AG04449 (cell line): ENCODE results near the gene DAAM2.
A peak's percentile ranks its signal among the peaks of the same experiment; 100 is the strongest.

Experiments used
- CTCF ChIA-PET: fragments of 350-600 bp; formaldehyde crosslinking; extraction: SDS; loops from one replicate; lab custom pipeline; 2021; ENCODE audit warnings: antibody characterized with exemption; lab: Yijun Ruan, JAX
- POLR2A ChIA-PET: fragments of 400-600, 350-600 bp; formaldehyde crosslinking; extraction: SDS; loops from one replicate; lab custom pipeline; 2020; ENCODE audit warnings: antibody characterized with exemption, inconsistent platforms; lab: Yijun Ruan, JAX
- DNase-seq: peaks from one replicate; pipeline ENCODE4 v3.0.0-alpha.2; 2010; ENCODE audit warnings: low read depth, low spot score
- H3K4me3 ChIP-seq: 2 replicates; pipeline ENCODE4 v1.5.1; 2011; ENCODE audit warnings: low read depth, mild to moderate bottlenecking, control low read depth, low read length
- TF ChIP-seq, protein P1 (sequence below): IDR thresholded peaks from one replicate; pipeline ENCODE4 v1.5.1; 2011; ENCODE audit warnings: mild to moderate bottlenecking, moderate library complexity, low read length, control low read depth, inconsistent platforms; ENCODE audit not compliant: insufficient read depth; ENCODE audit errors: missing control alignments

The DAAM2 gene

DNA sequence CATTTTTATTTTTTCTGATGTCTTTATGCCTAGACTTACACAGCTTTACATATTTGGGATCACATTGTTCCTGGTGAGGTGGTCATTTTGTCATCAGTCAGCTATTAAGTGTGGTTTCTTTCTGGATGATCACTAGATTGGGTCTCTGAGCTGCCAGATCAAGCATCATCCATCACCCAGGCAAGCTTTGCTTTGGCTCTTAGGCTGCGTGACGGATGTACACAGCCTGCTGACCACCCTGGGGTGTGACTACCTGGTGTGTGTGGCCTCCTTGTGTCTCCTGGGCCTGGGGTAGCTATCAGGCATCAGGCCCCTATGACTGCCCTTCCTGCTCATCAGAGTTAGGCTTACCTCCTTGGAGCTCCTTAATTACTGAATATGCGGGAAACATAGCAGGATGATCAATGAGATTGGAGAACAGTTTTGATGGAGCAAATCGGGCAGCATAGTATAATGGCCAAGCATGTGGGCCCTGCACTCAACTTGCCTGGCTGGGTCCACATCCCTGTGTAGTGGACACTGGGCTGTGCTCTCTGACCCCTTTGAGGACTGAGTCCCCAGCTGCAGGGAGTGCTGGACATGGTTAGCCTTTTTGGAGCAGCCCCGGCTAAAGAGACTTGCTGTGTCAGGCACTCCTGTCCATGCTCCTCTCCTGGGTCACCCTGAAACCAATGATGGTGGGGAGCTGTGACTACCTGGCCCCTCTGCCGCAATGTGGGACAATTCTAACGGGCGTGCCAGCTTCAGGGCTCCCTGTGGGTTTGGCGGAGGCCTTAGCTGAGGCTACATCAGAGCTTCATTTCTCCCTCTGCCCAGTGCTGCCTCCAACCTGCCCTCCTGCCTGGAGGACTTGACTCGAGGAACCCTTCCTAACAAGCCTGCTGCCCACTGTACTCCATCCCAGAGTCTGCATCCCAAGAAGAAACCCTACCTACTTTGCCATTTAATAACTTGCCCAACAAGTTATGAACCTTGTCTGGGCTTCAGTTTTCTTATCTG, 8.2 kb downstream of the DAAM2 start:
- ChIA-PET POLR2A (no interaction called here), CTCF (interaction anchor here (0.7 kb wide), 1 partner anchor 12 kb away, joined by 3 read pairs; no protein-coding TSS in a partner anchor)
- TF ChIP-seq, protein P1, sequence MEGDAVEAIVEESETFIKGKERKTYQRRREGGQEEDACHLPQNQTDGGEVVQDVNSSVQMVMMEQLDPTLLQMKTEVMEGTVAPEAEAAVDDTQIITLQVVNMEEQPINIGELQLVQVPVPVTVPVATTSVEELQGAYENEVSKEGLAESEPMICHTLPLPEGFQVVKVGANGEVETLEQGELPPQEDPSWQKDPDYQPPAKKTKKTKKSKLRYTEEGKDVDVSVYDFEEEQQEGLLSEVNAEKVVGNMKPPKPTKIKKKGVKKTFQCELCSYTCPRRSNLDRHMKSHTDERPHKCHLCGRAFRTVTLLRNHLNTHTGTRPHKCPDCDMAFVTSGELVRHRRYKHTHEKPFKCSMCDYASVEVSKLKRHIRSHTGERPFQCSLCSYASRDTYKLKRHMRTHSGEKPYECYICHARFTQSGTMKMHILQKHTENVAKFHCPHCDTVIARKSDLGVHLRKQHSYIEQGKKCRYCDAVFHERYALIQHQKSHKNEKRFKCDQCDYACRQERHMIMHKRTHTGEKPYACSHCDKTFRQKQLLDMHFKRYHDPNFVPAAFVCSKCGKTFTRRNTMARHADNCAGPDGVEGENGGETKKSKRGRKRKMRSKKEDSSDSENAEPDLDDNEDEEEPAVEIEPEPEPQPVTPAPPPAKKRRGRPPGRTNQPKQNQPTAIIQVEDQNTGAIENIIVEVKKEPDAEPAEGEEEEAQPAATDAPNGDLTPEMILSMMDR: no peak
- DNase-seq: no peak
- H3K4me3 ChIP-seq: no peak overlapping the region

DNA sequence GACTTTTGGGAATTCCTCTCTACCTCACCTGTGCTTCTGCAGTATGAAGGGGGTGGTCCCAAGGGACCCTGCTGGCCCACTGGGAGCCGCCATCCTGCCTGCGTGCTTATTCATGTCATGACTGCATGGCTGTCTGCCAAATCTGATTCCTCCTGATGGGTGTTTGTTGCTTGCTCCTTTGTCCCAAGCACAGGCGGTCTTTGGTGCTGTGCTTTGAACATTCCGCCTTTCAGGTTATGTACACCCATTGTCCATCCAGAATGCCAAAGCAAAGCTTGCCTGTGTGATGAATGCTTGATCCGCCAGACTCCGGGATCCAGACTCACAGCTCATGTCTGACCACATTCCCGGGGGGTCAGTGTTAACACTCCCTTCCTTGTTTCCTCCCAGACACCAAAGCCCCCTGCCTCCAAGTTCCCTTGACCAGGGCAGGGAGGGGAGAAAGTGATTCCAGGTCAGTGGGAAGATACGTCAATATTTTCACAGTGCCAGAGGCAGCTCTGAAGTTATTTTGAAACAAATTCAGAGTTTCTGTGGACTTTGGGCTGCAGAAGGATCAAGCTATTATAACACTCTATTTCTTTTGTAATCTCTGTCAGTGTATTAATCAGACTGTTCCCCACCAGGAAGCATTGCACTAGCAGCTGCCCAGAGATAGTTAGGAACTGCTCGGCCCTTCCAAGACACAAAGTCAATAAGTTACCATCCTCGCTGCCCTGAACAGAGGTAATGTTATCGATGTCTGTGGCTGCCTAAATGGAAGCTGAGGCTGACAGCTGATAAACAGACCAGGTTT, 9.5 kb downstream of the DAAM2 start:
- POLR2A ChIA-PET: interaction anchor here (0.5 kb wide), 1 partner anchor 12 kb away, joined by 3 read pairs; no protein-coding TSS in a partner anchor

DNA sequence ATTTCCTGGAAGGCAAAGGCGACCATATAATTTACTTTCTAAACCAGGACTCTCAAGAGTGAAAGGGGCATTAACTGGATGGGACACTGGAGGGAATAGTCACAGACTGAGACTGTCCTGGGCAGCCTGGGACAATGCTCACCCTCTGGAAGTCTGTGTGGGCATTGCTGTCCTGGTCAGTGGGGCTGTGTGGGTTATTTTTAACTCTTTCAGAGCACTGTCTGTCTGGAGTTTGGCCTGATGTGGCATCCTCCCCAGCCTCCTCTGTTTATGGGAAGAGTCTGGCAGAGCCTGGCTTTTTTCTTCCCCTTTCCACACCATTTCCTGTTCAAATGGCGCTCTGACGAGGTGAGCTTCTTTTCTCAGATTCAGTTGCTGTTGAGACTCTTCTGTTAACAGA, 11.7 kb downstream of the DAAM2 start:
- ChIA-PET POLR2A (no interaction called here), CTCF (interaction anchor here (1.1 to 1.8 kb wide), 5 partner anchors 10 to 494 kb away, joined by 3 to 7 read pairs (median 4); partner anchors contain the start of gene DAAM2)
- DNase-seq: no peak
- TF ChIP-seq, protein P1: no peak
- H3K4me3 ChIP-seq: no peak overlapping the region

More for the DNA sequence above, 9.5 kb downstream of the DAAM2 start:
- no peak for DNase-seq
- TF ChIP-seq, protein P1: no peak
- no peak overlapping the region for H3K4me3 ChIP-seq
- CTCF ChIA-PET: interaction anchor here (1.0 kb wide), 1 partner anchor 10 kb away, joined by 3 read pairs; no protein-coding TSS in a partner anchor

DNA sequence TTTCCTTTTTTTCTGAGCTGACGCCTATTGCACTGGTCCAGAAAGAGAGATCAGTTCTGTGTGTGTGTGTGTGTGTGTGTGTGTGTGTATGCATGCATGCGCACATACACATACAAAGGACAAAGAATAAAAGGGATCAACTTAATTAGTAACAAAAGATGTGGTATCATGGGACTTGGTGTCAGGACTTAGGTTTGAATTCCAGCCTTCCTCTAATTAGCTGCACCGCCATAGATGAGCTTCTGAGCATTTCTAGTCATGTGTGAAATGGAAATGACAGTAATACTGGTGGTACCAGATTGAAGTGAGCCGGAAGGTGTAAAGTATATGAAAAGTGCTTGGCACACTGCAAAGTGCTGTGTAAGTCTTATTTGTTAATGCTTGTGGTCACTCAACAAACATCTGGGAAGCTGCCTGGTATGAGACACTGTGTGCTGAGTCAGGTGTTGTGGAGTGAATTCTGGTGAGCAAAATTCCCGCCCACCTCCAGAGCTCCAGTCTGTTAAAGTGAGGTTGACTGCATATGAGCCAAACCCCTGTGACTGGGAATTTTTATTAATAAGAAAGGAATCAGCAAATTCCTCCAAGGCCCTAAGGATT, 12.4 kb downstream of the DAAM2 start:
- no peak overlapping the region for H3K4me3 ChIP-seq
- TF ChIP-seq, protein P1: no peak
- DNase-seq: peak; percentile 28
- ChIA-PET CTCF (interaction anchor here (1.1 to 1.8 kb wide), 4 partner anchors 11 to 495 kb away, joined by 3 to 7 read pairs (median 5); no protein-coding TSS in a partner anchor), POLR2A (interaction anchor here (1.0 kb wide), 1 partner anchor 80 kb away, joined by 4 read pairs; no protein-coding TSS in a partner anchor)

DNA sequence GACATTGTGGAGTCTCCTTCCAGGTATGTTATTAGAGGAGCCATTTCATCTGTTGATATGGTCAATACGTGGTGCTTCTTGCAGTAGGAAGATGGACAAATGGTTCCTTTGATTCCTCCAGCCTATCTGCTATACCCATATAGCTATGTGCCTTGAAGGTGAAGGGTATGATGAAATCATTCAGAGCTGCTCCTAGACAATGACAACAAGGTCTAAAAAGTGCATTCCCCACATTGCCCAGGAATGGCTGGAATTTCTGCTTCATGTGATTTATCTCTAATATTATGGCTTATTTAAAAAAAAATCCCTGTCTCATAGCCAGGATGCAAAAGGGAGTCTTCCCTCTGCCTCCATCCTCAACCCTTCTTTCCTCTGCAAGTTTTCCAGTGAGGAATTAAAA, 14.1 kb downstream of the DAAM2 start:
- POLR2A ChIA-PET: no interaction called here
- H3K4me3 ChIP-seq: no peak overlapping the region
- CTCF ChIA-PET: no interaction called here
- TF ChIP-seq, protein P1: no peak
- no peak for DNase-seq
